GM19043 (cell line): Measurements from ENCODE around the gene EPHB3.

Experiments
- ATAC-seq: cut with Tn5 transposase; IDR thresholded peaks from one replicate; pipeline ENCODE4 v1.9.1; 2021; ENCODE audit warnings: low read depth; ENCODE audit not compliant: unreplicated experiment

The EPHB3 gene

GRCh38 chr3:184561061-184561912, at the start of gene EPHB3:
TSS of gene EPHB3 (plus strand) at chr3:184561785. CDS start at chr3:184562236, 451 bp downstream.
- peak; percentile 85 for ATAC-seq

- no peak for ATAC-seq
Observed at GRCh38 chr3:184512621-184513020, 49.0 kb upstream of the EPHB3 start.

GRCh38 chr3:184513276-184514170, 48.1 kb upstream of the EPHB3 start:
- ATAC-seq, result peak; percentile 79

GRCh38 chr3:184514171-184514490, 47.5 kb upstream of the EPHB3 start:
- ATAC-seq, result no peak

GRCh38 chr3:184523825-184524615, 37.6 kb upstream of the EPHB3 start:
- ATAC-seq, result no peak

- ATAC-seq, result no peak
Observed at GRCh38 chr3:184524981-184525336, 36.6 kb upstream of the EPHB3 start.

- ATAC-seq, result no peak
Observed at GRCh38 chr3:184525337-184526087, 36.1 kb upstream of the EPHB3 start.

GRCh38 chr3:184526088-184526433, 35.5 kb upstream of the EPHB3 start:
- ATAC-seq, result no peak

- no peak for ATAC-seq
Observed at GRCh38 chr3:184531626-184532280, 29.8 kb upstream of the EPHB3 start.

- ATAC-seq, result no peak
Observed at GRCh38 chr3:184532940-184533732, 28.4 kb upstream of the EPHB3 start.

GRCh38 chr3:184537885-184538665, 23.5 kb upstream of the EPHB3 start:
- no peak for ATAC-seq

GRCh38 chr3:184538666-184539431, 22.7 kb upstream of the EPHB3 start:
- no peak for ATAC-seq

- no peak for ATAC-seq
Observed at GRCh38 chr3:184539801-184540435, 21.7 kb upstream of the EPHB3 start.

GRCh38 chr3:184540777-184541681, 20.6 kb upstream of the EPHB3 start:
- ATAC-seq, result no peak

- no peak for ATAC-seq
Observed at GRCh38 chr3:184541886-184542562, 19.6 kb upstream of the EPHB3 start.
